Lower leg skin (tissue), 3 donors: ENCODE data around the gene PTPA.

Experiments used
- POLR2A ChIP-seq, 2 donors: fragments of 450-650 bp; IDR thresholded peaks; one replicate each; pipeline ENCODE4 v1.6.1; 2016 to 2017; ENCODE audit warnings: antibody characterized with exemption in 2 of 2, mild to moderate bottlenecking in 1 of 2, moderate library complexity in 1 of 2
- TF ChIP-seq, protein P1 (sequence below), 3 donors: fragments of 450-650 bp; IDR thresholded peaks; one replicate each; pipeline ENCODE4 v1.5.1; 2016; ENCODE audit warnings: antibody characterized with exemption in 3 of 3, mild to moderate bottlenecking in 3 of 3, moderate library complexity in 2 of 3

DNA sequence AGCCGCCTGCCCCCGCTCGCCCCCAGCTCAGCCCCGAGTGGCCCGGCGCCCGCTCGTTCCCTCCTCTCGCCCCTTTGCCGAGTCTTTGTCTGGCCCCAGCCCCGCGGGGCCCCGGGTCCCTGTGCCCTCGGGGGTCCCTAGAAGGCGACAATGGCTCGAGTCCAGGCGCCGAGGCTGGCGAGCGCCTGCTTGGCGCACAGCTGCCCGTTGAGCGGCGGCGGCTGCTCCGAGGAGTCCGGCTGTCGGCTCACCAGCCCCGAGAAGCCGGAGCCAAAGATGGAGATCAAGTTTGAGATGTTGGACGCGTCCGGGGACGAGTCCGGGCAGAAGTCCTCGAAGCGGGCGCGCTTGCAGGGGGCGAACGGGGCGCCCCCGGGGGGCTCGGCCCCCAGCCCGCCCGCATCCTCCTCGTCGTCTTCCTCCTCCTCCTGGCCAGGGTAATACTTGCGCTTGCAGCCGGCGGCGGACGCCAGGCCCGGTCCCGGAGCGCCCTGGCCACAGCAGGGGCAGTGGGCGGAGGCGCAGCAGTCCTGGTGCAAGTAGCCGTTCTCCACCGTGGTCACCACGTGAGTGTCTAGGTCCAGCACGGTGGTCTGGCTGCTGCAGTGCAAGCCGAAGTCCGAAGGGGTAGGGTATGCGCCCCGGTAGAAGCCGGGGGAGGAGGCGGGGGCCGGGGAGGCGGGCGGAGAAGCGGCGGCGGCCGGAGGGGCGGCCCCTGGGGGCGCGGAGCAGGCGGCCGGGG lies 65.7 kb downstream of the PTPA start:
- no peak for TF ChIP-seq POLR2A (IDR thresholded peaks at IDR 0.05)
- TF ChIP-seq, protein P1, sequence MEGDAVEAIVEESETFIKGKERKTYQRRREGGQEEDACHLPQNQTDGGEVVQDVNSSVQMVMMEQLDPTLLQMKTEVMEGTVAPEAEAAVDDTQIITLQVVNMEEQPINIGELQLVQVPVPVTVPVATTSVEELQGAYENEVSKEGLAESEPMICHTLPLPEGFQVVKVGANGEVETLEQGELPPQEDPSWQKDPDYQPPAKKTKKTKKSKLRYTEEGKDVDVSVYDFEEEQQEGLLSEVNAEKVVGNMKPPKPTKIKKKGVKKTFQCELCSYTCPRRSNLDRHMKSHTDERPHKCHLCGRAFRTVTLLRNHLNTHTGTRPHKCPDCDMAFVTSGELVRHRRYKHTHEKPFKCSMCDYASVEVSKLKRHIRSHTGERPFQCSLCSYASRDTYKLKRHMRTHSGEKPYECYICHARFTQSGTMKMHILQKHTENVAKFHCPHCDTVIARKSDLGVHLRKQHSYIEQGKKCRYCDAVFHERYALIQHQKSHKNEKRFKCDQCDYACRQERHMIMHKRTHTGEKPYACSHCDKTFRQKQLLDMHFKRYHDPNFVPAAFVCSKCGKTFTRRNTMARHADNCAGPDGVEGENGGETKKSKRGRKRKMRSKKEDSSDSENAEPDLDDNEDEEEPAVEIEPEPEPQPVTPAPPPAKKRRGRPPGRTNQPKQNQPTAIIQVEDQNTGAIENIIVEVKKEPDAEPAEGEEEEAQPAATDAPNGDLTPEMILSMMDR (IDR thresholded peaks at IDR 0.05): no peak
